IPS-NIHi7 (cell line): Measurements from ENCODE around the gene ZDHHC1.

Experiments
- DNase-seq: peaks from one replicate; pipeline ENCODE4 v3.0.0; 2012; ENCODE audit warnings: mixed read lengths; ENCODE audit errors: extremely low spot score

The ZDHHC1 gene

DNA sequence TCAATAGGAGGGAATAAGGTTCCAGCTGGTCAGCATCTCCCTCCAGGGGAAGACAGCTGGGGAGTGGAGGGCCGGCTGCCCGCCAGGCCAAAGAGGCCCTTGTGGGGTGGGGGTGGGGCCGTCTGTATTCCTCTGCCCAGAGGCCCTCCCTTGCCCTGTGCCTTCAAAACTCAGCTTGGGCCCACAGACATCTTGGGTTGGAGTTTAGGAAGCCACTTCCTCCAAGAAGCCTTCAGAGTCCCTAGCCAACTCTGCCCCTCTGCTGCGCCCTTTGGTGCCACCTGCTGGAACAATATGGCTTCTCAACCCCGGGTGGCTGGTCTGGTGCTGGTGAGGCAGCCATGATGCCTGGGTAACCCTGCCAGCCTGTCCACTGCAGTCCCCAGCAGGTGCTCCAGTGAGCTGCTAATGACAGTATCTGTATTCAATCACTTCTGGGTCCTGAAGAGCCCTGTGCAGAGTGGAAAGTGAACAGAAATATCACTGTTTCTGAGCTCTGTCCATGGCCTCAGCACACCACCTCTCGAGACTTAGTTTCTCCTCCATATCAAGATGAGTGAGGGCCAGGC, 31.3 kb upstream of the ZDHHC1 start:
- peak; percentile 65 for DNase-seq

DNA sequence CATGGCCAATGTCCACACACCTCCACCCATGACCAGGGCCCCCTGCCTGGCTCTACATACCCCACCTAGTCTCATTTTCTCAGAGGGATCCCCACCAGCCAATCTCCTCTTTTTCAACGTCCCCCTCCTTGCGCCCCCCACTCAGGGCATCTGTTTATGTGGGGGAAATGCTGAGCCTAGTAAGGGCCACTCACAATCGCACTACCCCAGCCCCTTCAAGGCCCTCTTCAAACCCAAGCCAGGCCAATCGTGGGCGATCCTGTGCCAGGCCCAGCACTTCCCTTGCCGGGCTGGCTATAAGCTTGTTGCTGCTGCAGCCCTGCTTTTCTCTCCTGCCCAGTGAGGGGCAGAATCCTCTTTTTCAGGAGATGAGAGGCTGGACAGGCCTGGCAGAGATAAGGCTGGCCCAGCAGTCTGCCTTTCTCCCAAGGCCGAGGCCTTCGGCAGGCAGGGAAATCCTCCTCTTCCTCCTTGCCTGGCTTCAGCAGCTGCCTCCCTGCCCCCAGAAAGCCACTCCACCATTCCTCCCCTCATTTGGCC, 30.8 kb upstream of the ZDHHC1 start:
- DNase-seq, result no peak

DNA sequence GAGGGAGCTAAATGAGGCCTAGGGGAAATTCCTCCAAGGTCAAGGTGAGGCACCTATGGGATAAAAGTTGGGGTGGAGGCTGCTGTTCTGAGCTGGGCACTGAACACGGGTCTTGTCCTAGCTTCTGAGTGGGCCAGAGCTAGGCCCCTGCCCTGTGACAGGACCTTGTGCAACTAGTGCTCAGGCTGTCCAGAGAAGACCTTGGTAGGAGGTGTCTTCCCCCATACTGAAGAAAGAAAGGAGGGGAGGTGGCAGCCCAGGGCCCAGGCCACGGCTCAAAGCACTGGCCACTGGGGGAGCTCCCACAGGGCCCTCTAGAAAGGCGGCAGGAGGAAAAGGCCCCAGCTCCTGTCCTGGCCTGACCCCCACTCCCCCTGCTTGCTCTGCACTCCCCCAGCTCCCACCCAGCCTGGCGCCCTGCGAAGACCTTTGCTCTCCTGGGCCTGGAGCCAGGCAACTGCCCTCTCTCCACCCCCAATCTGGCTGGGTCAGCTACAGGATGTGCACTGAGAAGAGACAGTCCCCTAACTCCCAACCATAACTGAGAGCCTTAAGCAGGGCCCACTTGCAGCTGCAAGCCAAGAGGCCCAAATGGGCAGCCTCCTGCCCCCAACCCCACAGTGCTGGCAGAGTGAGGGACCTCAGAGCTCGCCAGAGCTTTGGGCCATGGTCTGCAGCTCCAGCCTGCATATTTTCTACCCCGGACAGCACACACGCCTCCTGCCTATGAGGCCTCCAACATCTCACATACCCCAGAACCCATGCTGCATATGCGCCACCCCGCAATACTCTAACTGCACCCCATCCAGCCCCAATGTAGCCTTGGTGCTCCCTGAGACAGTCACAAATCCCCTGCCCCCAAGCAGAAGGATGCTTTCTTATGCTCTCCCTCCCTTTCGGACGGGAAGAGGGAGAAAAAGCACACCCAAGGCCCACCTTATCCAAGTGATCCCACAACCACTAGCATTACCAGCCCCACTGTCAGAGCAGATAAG, 29.9 kb upstream of the ZDHHC1 start:
- DNase-seq, result no peak

DNA sequence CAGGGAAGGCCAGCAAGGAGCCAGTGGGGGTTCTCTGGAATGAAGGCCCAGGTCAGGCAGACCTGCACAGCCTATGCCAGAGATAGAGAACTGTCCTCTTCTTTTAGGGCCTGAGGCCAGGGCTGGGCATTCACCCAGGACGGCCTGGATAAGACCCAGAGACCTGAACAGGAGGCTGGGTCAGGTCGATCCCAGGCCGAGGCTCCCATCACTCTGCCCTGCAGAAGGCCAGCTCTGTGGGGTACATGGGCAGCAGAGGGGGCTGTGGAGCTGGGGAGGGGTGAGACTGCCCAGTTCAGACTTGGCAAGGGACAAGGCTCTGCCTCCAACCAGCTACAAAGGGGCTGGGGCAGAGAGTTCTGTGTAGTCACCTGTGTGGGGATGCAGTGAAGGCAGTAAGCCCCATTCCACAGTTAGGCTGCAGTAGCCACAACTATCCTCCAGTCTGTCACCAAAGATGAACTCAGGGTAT, 29.2 kb upstream of the ZDHHC1 start:
- no peak for DNase-seq

DNA sequence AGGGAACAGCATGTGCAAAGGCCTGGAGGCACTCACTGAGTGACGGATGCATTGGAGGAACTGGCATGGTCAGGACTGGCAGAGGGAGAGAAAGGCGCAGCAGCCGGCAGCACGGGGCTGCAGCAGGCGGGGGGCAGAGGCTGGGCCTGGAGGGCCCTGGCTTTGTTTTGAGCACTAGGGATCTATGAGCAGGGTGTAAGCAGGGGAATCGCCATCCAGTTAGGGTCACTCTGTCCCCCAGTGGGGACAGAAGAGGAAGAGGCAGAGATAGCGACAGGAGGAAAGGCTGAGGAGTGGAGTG, 28.8 kb upstream of the ZDHHC1 start:
- no peak for DNase-seq

DNA sequence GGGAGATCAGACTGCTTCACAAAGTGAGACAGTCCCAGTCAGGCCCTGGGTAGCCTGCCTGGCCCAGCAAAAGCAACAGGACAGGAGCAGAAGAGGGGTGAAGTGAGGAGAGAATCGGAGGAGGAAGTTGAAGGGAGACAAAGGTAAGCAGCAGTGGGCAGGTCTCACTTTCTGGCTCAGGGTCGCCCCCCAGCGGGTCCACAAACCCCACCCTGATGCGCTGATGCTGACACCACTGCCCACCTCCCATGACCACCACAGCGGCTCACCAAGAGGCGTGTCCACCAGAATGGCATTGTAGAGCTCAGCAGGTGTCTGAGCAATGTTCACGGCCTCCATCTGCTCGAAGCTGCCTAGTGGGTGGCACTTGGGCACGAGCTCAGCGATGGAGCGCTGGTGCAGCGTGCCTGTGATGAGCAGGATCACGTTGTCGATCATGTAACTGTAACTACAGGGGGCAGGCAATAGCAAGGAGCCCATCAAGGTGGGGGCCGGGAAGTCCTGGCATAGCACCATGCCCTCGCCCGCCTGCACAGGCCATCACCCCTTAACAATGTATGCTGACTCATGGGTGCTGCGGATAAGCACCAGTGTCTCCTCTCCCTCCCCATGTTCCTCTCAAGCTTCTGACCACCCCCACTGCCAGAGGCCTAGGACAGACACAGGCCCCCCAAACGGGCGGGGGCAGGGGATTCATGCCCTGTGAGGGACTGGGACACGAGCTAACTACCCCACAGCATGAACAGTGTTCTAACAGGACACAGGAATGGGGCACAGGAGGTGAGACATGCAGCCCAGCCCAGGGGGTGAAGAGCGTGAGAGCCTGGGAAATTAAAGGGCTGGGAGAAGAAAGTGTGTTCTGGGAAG, 28.2 kb upstream of the ZDHHC1 start:
- DNase-seq, result peak; percentile 78

DNA sequence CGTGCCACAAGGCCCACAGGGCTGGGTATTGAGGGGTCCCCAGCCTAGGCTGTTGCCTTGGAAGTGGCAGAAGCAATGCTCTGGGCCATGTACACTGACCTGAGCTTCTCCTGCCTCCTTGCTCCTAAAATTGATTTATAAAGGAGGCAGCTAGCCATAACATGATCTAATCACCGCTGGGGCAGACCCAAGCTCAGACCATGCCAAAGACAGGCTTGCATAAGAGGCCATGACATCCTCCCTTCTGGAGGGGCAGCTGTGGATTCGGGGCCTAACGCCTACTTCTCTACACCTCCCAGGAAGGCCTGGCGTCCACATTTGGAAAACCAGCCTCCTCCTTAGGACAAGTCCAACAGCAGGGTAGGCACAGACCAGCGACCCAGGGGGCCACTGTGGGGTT, 27.0 kb upstream of the ZDHHC1 start:
- DNase-seq, result no peak

DNA sequence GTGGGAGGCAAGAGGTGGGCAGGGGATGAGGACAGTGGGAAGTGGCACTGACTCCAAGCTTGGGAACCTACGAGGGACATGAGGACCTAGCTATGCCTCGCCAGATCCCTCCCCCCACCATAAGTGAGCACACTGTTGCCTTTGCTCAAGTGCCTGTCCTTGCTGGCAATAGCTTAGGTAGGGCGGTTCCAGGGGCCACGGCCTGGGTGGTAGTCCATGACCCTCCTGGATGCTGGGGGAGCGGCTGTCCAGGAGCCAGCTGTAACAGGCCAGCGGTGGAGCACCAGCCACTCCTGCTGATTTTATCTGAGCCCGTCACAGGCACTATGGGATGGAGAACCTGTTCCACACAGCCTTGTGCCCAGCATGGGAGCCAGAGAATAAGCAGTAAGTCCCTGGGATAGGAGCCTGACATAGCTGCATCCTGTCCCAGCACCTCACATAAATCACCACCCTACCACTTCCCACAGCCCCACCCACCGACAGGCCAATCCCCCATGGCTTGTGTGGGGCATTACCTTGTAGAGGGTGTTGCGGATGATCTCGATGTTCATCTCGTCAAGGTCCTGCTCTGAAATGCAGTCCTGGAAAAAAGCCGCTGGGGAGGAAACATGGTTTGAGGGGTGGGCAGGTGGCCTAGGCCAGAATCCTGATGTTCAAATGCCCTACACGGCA, 26.4 kb upstream of the ZDHHC1 start:
- no peak for DNase-seq

DNA sequence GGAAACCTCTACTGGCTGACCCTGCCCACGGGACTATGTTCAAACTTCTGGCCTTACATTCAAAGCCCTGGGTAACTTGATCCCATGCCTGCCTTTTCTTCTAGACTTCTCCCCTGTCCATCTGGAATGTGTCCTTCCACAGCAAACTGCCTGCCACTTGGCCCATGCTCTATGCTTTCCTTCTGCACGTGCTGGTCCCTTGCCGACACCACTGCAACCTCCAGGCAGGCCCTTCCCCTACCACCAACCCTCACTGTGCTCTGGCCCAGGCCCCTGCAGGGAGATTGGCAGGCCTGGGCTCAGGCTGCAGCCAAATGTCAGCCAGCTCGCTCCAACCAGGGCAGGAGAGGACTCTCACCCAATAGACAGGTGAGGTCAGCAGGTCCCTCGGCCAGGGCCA, 25.6 kb upstream of the ZDHHC1 start:
- DNase-seq, result no peak

DNA sequence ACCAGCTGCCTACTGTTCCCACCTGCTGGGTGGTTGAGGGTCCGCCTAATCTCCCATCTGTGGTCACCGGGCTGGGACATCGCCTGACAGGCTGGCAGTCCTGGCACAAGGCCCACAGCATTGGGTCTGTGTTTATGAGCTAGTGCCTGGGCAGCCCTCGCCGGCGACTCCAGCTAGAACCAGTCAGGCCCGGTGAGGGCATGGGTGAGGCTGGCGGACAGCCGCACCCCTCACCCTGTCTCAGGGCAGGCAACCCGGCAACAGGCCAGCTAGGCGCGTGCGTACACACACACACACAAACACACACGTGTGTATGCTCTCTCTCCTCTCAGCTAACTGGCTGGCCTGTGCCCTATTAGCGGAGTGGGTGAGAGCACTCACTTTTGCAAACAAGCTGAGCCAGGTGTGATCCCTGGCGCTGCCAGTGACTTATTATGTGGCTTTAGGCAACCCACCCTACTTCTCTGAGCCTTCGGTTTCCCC, 25.0 kb upstream of the ZDHHC1 start:
- DNase-seq, result no peak

DNA sequence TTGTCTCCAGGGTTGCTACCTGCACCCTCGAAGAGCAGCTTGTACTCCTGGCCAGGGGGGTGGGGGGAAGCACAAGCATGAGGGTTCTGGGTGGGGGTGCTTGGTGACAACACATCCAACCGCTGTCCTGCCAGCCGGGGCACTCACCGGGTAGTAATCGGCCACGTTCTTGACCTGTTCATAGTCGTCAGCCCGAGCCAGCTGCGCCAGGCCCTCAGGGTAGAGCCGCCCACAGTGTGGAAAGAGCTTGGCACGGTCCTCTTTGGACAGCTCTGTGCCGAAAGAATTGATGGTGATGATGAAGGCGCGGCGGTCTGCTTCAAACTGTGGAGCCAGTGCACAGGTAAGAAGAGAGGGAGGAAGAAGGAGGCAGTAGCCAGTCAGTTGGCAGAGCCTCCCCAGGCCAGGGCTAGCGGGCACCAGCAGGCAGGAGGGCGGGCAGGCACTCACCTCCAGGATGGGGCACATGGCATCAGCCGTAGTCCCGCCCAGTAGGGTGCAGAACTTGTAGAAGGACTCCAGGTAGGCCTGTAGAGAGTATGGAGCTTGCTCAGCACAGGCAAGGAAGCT, 22.6 kb upstream of the ZDHHC1 start:
- no peak for DNase-seq

DNA sequence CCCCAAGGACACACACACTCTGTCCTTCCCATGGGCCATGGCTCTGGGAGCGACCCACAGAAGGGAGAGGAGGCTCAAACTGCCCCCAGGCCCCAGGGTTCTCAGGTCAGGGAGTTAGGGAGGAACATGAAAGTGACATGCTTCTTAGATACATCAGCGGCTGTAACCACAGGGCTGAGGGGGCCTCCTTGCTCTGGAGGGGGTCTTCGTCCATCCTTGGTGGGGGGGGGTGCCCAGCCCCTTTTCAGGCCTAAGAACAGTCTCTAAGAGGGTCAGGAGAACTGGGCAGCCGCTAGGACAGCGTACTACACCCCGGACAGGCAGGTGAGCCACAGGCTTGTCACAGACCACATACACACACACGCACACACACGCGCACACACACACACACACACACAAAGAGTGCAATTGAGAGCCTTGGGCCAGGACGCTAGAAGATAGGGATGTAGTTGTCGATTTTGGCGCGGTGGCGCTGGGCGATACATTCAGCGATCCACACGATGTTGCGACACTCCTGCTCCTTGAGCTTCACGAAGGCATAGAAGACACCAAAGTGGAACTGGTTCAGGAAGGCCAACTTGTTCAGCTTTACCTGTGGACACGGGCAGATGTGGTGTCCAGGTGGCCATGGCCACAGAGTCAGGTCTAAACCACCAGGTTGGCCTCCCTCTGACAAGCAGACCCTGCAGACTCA, 22.0 kb upstream of the ZDHHC1 start:
- DNase-seq, result no peak

DNA sequence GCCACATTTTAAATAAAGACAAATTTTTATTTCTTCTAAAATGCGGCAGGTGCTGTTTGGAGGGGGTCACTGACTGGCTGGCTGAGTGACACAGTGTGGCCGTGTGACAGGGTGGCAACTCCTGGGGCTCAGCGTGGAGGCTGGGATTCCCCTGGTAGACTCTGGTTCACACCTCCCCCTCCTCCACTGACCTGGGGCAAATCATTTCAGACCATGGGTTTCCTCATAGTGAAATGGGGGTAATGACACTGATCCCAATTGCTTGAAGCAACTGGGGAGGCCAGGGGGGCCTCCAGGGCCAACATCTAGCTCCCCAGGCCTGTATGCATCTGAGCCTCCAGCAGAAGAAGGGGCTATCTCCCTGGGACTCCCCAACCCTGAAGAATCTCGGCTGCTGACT, 21.2 kb upstream of the ZDHHC1 start:
- no peak for DNase-seq

DNA sequence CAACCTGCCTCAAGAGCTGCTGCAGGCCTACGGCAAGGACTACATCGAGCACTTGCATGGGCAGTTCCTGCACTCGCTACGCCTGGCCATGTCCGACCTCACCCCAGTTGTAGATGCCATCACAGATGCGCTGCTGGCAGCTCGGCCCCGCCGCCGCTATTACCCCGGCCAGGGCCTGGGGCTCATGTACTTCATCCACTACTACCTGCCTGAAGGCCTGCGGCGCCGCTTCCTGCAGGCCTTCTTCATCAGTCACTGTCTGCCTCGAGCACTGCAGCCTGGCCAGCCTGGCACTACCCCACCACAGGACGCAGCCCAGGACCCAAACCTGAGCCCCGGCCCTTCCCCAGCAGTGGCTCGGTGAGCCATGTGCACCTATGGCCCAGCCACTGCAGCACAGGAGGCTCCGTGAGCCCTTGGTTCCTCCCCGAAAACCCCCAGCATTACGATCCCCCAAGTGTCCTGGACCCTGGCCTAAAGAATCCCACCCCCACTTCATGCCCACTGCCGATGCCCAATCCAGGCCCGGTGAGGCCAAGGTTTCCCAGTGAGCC, 20.4 kb upstream of the ZDHHC1 start:
- DNase-seq, result no peak

DNA sequence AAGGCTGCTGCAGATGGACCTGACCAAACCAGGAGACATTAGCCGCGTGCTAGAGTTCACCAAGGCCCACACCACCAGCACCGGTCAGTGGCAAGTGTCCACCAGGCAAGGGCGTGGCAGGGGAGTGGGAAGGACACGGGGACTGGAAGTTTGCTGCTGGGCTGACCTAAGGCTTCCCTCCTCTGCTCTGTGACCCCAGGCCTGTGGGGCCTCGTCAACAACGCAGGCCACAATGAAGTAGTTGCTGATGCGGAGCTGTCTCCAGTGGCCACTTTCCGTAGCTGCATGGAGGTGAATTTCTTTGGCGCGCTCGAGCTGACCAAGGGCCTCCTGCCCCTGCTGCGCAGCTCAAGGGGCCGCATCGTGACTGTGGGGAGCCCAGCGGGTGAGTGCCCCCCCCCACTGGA, 19.5 kb upstream of the ZDHHC1 start:
- no peak for DNase-seq

DNA sequence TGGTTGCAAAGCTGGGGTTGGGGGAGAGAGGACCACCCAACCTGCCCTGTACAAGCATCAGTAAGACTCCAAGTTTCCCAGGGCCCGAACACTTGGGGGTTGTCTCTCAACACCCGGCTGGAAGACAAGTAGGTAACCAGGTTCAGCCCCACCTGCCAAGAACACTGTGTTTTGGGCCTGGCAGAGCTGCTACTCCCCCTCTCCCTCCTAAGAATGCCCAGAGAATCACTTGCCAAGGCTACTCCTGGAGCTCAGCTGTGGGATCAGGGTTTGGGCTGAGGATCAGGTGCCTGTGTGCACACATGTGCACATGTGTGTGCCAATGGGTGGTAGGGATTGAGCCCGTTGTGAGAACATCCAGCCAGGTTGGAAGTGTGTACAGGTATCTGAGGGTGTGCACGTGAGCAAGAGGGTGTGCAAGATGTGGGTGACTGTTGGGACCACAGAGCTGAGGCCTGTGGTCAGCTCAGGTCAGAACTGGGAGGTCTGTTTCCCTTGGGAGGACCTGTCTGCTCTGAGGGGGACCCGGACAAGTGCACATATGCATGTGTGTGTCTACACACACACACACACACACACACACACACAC, 16.9 kb upstream of the ZDHHC1 start:
- DNase-seq, result no peak

DNA sequence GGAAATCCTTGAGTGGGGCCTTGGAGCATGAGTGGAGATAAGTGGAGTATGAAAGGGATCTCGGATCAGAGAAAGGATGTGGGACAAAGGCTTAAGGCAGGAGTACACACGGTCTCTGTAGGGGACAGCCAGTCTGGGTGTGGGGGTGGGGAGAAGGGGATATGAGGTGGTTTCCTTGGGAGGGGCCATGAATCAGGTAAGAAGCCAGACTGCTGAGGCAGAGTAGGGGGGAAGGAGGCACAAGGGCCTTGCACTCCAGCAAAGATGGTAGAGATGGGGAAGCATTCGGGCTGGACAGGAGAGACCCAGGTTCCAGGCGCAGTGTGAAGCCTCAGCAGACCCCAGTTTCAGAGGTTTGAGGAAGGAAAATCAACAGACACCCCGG, 16.2 kb upstream of the ZDHHC1 start:
- DNase-seq, result no peak

DNA sequence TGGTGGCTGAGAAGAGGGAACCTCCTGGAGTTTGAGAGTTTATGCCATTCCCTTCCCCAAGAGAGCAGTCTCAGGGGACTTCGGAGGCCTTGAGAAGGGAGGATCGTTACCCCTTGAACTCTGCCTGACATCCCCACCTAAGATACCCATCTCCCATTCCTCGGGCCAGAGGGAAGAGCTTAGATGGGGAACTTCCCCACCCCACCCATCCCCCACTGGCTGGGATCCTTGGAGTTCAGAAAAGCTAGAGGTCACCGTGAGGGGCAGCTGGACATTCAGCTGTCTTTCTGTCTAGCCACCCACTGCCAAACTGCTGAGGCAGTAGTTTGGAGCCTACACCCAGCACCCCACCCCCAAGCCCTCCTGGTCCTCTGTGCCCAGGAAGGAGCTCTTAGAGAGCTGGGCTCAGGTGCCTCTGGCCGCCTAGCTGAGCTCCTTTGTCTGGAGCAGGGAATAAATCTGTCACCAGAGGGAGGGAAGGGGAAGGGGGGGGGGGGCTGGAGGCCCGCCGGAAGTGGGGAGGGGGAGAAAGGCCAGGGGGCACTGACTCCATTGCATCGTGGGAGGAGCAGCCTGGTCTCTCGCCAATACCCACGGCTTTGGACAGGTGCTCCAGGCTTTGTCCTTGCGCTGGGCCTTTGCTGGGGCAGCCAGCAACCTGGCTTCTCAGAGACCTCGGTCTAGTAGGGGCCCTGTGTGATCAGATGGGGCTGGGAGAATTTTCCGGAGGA, 15.7 kb upstream of the ZDHHC1 start:
- peak; percentile 75 for DNase-seq
